HepG2 (cell line): Measurements from ENCODE around the gene ATRAID. TPM values are rescaled to one million over a fixed set of nuclear protein-coding genes. Genes with fewer than 3 reads are reported as not detected.
A peak's percentile ranks its signal among the peaks of the same experiment; 100 is the strongest.

ENCODE experiments used
- ATAC-seq: fragments of 200-7000 bp; cut with Tn5 transposase; 3 replicates; pipeline ENCODE4 v1.9.1; 2020; ENCODE audit warnings: mild to moderate bottlenecking, moderate library complexity
- BruUV-seq: library from RNA; stranded (reverse); fragments of 400-500 nt; replicated peaks from 2 replicates; lab custom pipeline; 2021; lab: Mats Ljungman, UMichigan
- CTCF ChIA-PET: fragments of 300-600 bp; formaldehyde crosslinking; extraction: SDS; loops from one replicate; lab custom pipeline; 2021; ENCODE audit warnings: low total read pairs, inconsistent platforms, low intra/inter-chr PET ratio; lab: Yijun Ruan, JAX
- POLR2A ChIA-PET: fragments of 350-600 bp; sonication (Branson Sonifier 250); formaldehyde crosslinking; loops from one replicate; lab custom pipeline; 2020; ENCODE audit warnings: antibody characterized with exemption, inconsistent platforms; lab: Yijun Ruan, JAX
- DNase-seq: peaks from one replicate; pipeline ENCODE4 v3.0.0-alpha.2; 2015; ENCODE audit warnings: low spot score
- FAIRE-seq: peaks from 3 replicates; lab custom pipeline; 2011; peaks lifted over from hg19 to GRCh38; lab: Jason Lieb, UNC
- H2AFZ ChIP-seq: one replicate; pipeline ENCODE4 v1.6.1; 2011; ENCODE audit warnings: low read length, inconsistent platforms
- H3K27ac ChIP-seq: fragments of 300-600 bp; 3 replicates; pipeline ENCODE4 v1.8.0; 2011; ENCODE audit warnings: mixed run types, mild to moderate bottlenecking, mixed read lengths, low read length, inconsistent platforms; ENCODE audit not compliant: insufficient read depth; ENCODE audit errors: extremely low read length
- H3K27me3 ChIP-seq, 2 experiments: fragments of 200-600 bp in 1 of 2; 2 replicates in 1 of 2; 3 replicates in 1 of 2; pipeline versions ENCODE4 v1.6.0 to v1.8.0; 2011; ENCODE audit warnings: low read length in 2 of 2, mild to moderate bottlenecking in 2 of 2, moderate library complexity in 2 of 2, inconsistent platforms in 1 of 2; ENCODE audit not compliant: insufficient read depth in 2 of 2, control insufficient read depth in 1 of 2
- H3K36me3 ChIP-seq, 2 experiments: fragments of 200-600 bp in 1 of 2; replicated peaks in 1 of 2; 2 replicates in 1 of 2; 3 replicates in 1 of 2; pipeline versions ENCODE4 v1.5.1 to v1.8.0; 2011; ENCODE audit warnings: low read length in 2 of 2, inconsistent platforms in 1 of 2; ENCODE audit not compliant: insufficient read depth in 2 of 2, control insufficient read depth in 1 of 2
- H3K4me1 ChIP-seq: 2 replicates; pipeline ENCODE4 v1.5.1; 2012; ENCODE audit warnings: low read length, inconsistent platforms; ENCODE audit not compliant: insufficient read depth
- H3K4me2 ChIP-seq: 2 replicates; pipeline ENCODE4 v1.6.0; 2011; ENCODE audit warnings: low read depth, low read length, inconsistent platforms
- H3K4me3 ChIP-seq, 3 experiments: fragments of 200-600 bp in 1 of 3; sonication (generic), shearing (Covaris generic) in 1 of 3; replicated peaks in 1 of 3; 2 replicates each; pipeline ENCODE4 v1.5.1; 2011 to 2016; ENCODE audit warnings: low read length in 3 of 3, inconsistent platforms in 2 of 3, low read depth in 2 of 3, mild to moderate bottlenecking in 2 of 3, control low read depth in 1 of 3, mixed read lengths in 1 of 3; ENCODE audit not compliant: insufficient read depth in 1 of 3
- H3K79me2 ChIP-seq: one replicate; pipeline ENCODE4 v1.6.1; 2011; ENCODE audit warnings: low read length, inconsistent platforms; ENCODE audit not compliant: insufficient read depth
- H3K9ac ChIP-seq: 2 replicates; pipeline ENCODE4 v1.6.0; 2011; ENCODE audit warnings: mild to moderate bottlenecking, low read depth, low read length, inconsistent platforms; ENCODE audit not compliant: insufficient read depth
- H3K9me3 ChIP-seq: 2 replicates; pipeline ENCODE4 v1.5.1; 2012; ENCODE audit warnings: mild to moderate bottlenecking, low read length
- H4K20me1 ChIP-seq: 2 replicates; pipeline ENCODE4 v1.6.0; 2011; ENCODE audit warnings: inconsistent platforms, mild to moderate bottlenecking, low read length, moderate library complexity; ENCODE audit not compliant: insufficient read depth
- GFI1 ChIP-seq: sonication (generic); formaldehyde crosslinking; IDR thresholded peaks from 2 replicates; pipeline ENCODE4 v1.5.0; 2020; ENCODE audit warnings: missing genetic modification reagents, mild to moderate bottlenecking, borderline replicate concordance
- HDAC6 ChIP-seq: fragments of 200-600 bp; sonication (generic); IDR thresholded peaks from 2 replicates; pipeline ENCODE4 v1.7.0; 2017; ENCODE audit warnings: mild to moderate bottlenecking, antibody characterized with exemption, low read length, low read depth
- JDP2 ChIP-seq: sonication (generic); formaldehyde crosslinking; IDR thresholded peaks from 2 replicates; pipeline ENCODE4 v1.8.1; 2022; ENCODE audit warnings: missing genetic modification reagents, borderline replicate concordance
- KMT2A ChIP-seq: sonication (generic); formaldehyde crosslinking; IDR thresholded peaks from 2 replicates; pipeline ENCODE4 v1.4.0; 2020; ENCODE audit warnings: missing genetic modification reagents
- MED8 ChIP-seq: sonication (generic); formaldehyde crosslinking; IDR thresholded peaks from 2 replicates; pipeline ENCODE4 v1.8.1; 2023; ENCODE audit warnings: mild to moderate bottlenecking, missing genetic modification reagents; ENCODE audit not compliant: insufficient replicate concordance
- MXD4 ChIP-seq: IDR thresholded peaks from 2 replicates; pipeline ENCODE4 v1.6.1; 2016; ENCODE audit warnings: mild to moderate bottlenecking, missing biosample characterization, missing genetic modification reagents
- POLR2A ChIP-seq, 2 experiments: IDR thresholded peaks; 2 replicates each; pipeline ENCODE4 v1.6.1; 2011; ENCODE audit warnings: low read depth in 2 of 2, low read length in 2 of 2, mild to moderate bottlenecking in 1 of 2, moderate library complexity in 1 of 2; ENCODE audit not compliant: insufficient read depth in 1 of 2
- TCF7L2 ChIP-seq: IDR thresholded peaks from 2 replicates; pipeline ENCODE4 v1.6.1; 2011; ENCODE audit warnings: mild to moderate bottlenecking, low read depth, low read length, moderate library complexity
- TEAD2 ChIP-seq: sonication (generic); formaldehyde crosslinking; IDR thresholded peaks from 2 replicates; pipeline ENCODE4 v1.9.0; 2021; ENCODE audit warnings: missing genetic modification reagents
- ZBTB21 ChIP-seq: sonication (generic); formaldehyde crosslinking; IDR thresholded peaks from 2 replicates; pipeline ENCODE4 v1.4.0; 2020; ENCODE audit warnings: missing genetic modification reagents
- ZFP62 ChIP-seq: sonication (generic); formaldehyde crosslinking; IDR thresholded peaks from 2 replicates; pipeline ENCODE4 v1.4.0; 2020; ENCODE audit warnings: missing genetic modification reagents
- ZNF282 ChIP-seq: fragments of 450-650 bp; IDR thresholded peaks from 2 replicates; pipeline ENCODE4 v1.6.1; 2018; ENCODE audit not compliant: partially characterized antibody
- ZNF430 ChIP-seq: sonication (generic); formaldehyde crosslinking; IDR thresholded peaks from 2 replicates; pipeline ENCODE4 v1.9.0; 2021; ENCODE audit warnings: mild to moderate bottlenecking, missing genetic modification reagents
- ZNF670 ChIP-seq: sonication (generic); formaldehyde crosslinking; IDR thresholded peaks from 2 replicates; pipeline ENCODE4 v1.8.0; 2022; ENCODE audit warnings: mild to moderate bottlenecking, missing genetic modification reagents, borderline replicate concordance
- ZNF761 ChIP-seq: sonication (generic); formaldehyde crosslinking; conservative IDR thresholded peaks from 2 replicates; pipeline ENCODE4 v1.4.0; 2020; ENCODE audit warnings: mild to moderate bottlenecking, missing genetic modification reagents
- WGBS: methylation state at CpG from one replicate; pipeline ENCODE4 v1.1.6; 2017; ENCODE audit warnings: low lambda C conversion rate; 5-methylcytosine and 5-hydroxymethylcytosine counted together
- in situ Hi-C: cut with HindIII; loops from 2 replicates; pipeline ENCODE4 v1.10.0; 2017; ENCODE audit warnings: low pct_unique_long_range_greater_than_20kb; ENCODE audit not compliant: extremely low pct_ligation_motif_present
- intact Hi-C: fragments of 100-400 bp; cut with micrococcal nuclease; formaldehyde crosslinking; loops from one replicate; pipeline ENCODE4 v1.10.0; 2022; ENCODE audit not compliant: unreplicated experiment
- polyA plus RNA-seq, 8 experiments: library from polyadenylated mRNA; depleted of rRNA in 3 of 8; stranded (reverse) in 7 of 8; unstranded in 1 of 8; fragments of >200 nt; fragmentation: Illumina TruSeq in 4 of 8; extraction: Trizol in 4 of 8; gene quantifications; 2 replicates each; pipeline versions ENCODE4 v1.2.1 to v1.2.3, GENCODE V29; 2011 to 2016; ENCODE audit warnings: low read depth in 4 of 8, missing spikeins in 1 of 8, mixed read lengths in 1 of 8; ENCODE audit not compliant: insufficient read depth in 1 of 8
- total RNA-seq, 5 experiments: library from RNA; depleted of rRNA; stranded (reverse); fragments of >200 nt; fragmentation: Illumina TruSeq; extraction: Trizol; gene quantifications; 2 replicates each; pipeline ENCODE4 v1.2.3, GENCODE V29; 2016; ENCODE audit warnings: low read depth in 1 of 5
- TF ChIP-seq, protein P1 (sequence below), 2 experiments: sonication (generic) in 1 of 2; formaldehyde crosslinking in 1 of 2; IDR thresholded peaks; 2 replicates each; pipeline versions ENCODE4 v1.4.0 to v1.6.1; 2016 to 2020; ENCODE audit warnings: borderline replicate concordance in 1 of 2, low read depth in 1 of 2, mild to moderate bottlenecking in 1 of 2, missing genetic modification reagents in 1 of 2
- TF ChIP-seq, protein P2 (sequence below): sonication (generic); formaldehyde crosslinking; IDR thresholded peaks from 2 replicates; pipeline ENCODE4 v1.4.0; 2020; ENCODE audit warnings: mild to moderate bottlenecking, low read depth, missing genetic modification reagents

Gene ATRAID
- total and polyA plus RNA-seq, 2 of the 13 experiments (the other 11 are each of a cell fraction or from before 2014, with no cell fraction given): 207 to 382 TPM

DNA sequence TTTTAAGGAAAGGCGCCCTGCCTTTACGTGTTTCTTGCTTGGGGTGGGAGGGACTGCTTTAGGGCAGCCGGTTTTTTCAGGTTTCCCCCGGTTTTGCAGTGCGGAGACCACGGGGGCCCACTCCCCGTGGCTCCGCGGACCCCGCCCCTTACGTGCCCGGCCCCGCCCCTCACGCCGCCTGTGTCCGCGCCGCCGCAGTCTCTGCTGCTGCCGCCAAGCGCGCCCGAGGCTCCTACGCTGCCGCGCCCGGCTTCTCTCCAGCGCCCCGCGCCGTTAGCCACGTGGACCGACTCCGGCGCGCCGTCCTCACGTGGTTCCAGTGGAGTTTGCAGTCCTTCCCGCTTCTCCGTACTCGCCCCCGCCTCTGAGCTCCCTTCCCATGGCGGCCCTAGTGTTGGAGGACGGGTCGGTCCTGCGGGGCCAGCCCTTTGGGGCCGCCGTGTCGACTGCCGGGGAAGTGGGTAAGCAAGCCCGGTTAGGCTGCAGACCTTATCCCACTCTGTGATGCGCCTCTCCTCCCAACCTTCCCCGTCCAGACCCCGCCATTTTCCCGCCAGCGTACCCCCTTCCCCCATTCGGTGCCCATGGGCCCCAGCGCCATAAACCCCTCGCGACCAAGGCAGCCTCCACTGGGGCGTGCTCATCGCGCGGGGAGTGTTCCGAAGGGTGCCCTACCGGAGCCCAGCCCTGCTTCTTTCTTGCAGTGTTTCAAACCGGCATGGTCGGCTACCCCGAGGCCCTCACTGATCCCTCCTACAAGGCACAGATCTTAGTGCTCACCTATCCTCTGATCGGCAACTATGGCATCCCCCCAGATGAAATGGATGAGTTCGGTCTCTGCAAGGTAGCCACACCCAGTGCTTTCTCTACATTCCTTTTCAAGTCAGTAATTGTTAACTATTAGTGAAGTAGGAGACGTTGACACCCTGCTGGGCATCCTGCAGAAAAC lies 5.6 kb downstream of the ATRAID start, which contains the start of gene CAD:
TSS of gene CAD (plus strand) at position 197 of the 949 bp plus-strand sequence. CDS start at position 380, 183 bp downstream.
- intact Hi-C loops: no loop called here
- ChIA-PET CTCF (no interaction called here), POLR2A (no interaction called here)
- H3K36me3 ChIP-seq: peaks cover 10 to 55% of the 10 kb centered on the region in 2 experiments
- no TSS peak for BruUV-seq
- no peaks in the 10 kb centered on the region for H4K20me1 ChIP-seq
- H3K9ac ChIP-seq: peak within 1 kb of the TSS; percentile 60
- peak within 1 kb of the TSS; percentile 50 for H3K27ac ChIP-seq
- H3K9me3 ChIP-seq: no peaks in the 10 kb centered on the region
- DNase-seq (peak; percentile 54), ATAC-seq (peak; percentile 77), FAIRE-seq (no peak)
- H3K4me2 ChIP-seq: peak within 1 kb of the TSS; percentile 57
- H3K4me1 ChIP-seq: peaks cover 40% of the 10 kb centered on the region
- in situ Hi-C loops: no loop called here
- H3K79me2 ChIP-seq: peaks cover 15% of the 10 kb centered on the region
- peak within 1 kb of the TSS in 2 of 3 experiments; percentile 49 to 59; a peak in 4 of 6 replicates for H3K4me3 ChIP-seq
- 86% methylated on average over 72 of the region's 72 CpGs for WGBS
- H3K27me3 ChIP-seq: no peaks in the 10 kb centered on the region; a peak in 1 of 5 replicates
- no peak within 1 kb of the TSS for H2AFZ ChIP-seq
- TF ChIP-seq, protein P1, sequence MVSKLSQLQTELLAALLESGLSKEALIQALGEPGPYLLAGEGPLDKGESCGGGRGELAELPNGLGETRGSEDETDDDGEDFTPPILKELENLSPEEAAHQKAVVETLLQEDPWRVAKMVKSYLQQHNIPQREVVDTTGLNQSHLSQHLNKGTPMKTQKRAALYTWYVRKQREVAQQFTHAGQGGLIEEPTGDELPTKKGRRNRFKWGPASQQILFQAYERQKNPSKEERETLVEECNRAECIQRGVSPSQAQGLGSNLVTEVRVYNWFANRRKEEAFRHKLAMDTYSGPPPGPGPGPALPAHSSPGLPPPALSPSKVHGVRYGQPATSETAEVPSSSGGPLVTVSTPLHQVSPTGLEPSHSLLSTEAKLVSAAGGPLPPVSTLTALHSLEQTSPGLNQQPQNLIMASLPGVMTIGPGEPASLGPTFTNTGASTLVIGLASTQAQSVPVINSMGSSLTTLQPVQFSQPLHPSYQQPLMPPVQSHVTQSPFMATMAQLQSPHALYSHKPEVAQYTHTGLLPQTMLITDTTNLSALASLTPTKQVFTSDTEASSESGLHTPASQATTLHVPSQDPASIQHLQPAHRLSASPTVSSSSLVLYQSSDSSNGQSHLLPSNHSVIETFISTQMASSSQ (IDR thresholded peaks at IDR 0.05; ENCODE audit: low read depth): no peak
- TF ChIP-seq, protein P1 (CRISPR knock-in tag; IDR thresholded peaks at IDR 0.05; ENCODE audit: borderline replicate concordance): no peak
- TF ChIP-seq ZFP62: no peak
- TF ChIP-seq TEAD2 (CRISPR knock-in tag): 0 out of 2 replicates have a peak, but pooled peaks have one; percentile 71
- TF ChIP-seq TCF7L2: no peak
- peak; percentile 59; the same call in 1 of the 2 replicates for TF ChIP-seq KMT2A (CRISPR knock-in tag)
- peak; percentile 84 for TF ChIP-seq MXD4
- TF ChIP-seq GFI1: no peak; the same call in 1 of the 2 replicates
- peak; percentile 17 to 72; a peak in 2 of 4 replicates for TF ChIP-seq POLR2A (IDR thresholded peaks at IDR 0.05; ENCODE audit: insufficient read depth in 1 of 2, low read depth in 2 of 2, low read length in 2 of 2)
- no peak for TF ChIP-seq ZBTB21
- no peak for TF ChIP-seq JDP2 (CRISPR knock-in tag)
- TF ChIP-seq MED8 (CRISPR knock-in tag): no peak
- peak; percentile 85; the same call in 1 of the 2 replicates for TF ChIP-seq ZNF430 (CRISPR knock-in tag)
- no peak for TF ChIP-seq HDAC6
- TF ChIP-seq ZNF670 (CRISPR knock-in tag): no peak
- TF ChIP-seq, protein P2, sequence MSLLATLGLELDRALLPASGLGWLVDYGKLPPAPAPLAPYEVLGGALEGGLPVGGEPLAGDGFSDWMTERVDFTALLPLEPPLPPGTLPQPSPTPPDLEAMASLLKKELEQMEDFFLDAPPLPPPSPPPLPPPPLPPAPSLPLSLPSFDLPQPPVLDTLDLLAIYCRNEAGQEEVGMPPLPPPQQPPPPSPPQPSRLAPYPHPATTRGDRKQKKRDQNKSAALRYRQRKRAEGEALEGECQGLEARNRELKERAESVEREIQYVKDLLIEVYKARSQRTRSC: no peak
- TF ChIP-seq ZNF761 (CRISPR knock-in tag): 0 out of 2 replicates have a peak, but pooled peaks have one; percentile 69
- TF ChIP-seq ZNF282: no peak
